GM21515 (cell line): ENCODE measurements around the gene SKA1.
"Not testable (repeated sequence)": the region's sequence is repeated elsewhere in the genome, so short reads cannot be mapped to it uniquely, and the experiment has no call there.

Experiments
- ATAC-seq: cut with Tn5 transposase; IDR thresholded peaks from one replicate; pipeline ENCODE4 v1.9.1; 2021; ENCODE audit not compliant: unreplicated experiment

Gene SKA1

DNA sequence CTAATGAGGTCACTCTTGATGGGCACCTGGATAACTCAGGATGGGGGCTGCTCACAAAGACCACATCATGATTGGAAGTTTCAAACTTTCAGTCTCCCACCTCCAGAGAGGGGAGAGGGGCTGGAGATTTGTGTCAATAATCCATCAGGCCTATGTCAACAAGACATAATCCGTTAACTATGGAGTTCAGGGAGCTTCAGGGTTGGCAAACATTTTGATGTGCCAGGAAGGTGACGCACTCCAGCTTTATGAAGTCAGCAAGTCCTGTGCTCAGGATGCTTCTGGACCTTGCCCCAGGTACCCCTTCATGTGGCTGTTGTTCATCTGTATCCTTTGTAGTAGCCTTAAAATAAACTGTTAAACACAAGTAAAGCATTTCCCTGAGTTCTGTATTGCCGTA, 19.0 kb downstream of the SKA1 start:
- ATAC-seq = no peak

- ATAC-seq = no peak
These were observed 20.2 kb downstream of the SKA1 start for GRCh38 chr18:50395093-50395492.

DNA sequence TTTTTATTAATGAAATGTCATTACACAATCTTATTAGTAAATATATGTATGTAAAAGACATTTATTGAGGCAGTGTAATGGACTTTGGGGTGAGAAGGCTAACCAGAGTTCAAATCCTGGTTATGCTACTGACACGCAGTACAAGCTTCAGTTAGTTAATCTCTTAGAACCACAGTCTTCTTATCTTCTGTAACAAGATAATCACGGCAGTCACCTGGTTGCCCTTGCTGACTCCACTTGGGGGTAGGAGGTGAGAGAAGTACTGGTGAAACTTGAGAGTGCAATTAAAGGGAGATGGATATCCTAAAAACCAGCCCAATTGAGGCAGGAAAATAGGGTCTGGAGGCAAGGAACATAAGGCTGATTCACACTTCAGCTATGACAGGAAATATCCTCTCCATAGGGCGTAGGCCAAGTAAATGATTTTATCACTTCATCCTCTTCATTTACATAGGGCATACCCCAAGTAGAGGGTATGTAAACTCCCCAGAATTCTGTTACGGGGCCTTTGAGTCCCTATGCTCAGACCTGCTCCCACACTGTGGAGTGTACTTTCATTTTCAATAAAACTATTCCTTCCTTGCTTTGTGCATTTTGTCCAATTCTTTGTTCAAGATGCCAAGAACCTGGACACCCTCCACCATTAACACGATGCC, 21.3 kb downstream of the SKA1 start:
- ATAC-seq = no peak

- no peak for ATAC-seq
These were observed 22.2 kb downstream of the SKA1 start for GRCh38 chr18:50397023-50397422.

- ATAC-seq = no peak
These were observed 23.3 kb downstream of the SKA1 start for GRCh38 chr18:50398099-50398498.

GRCh38 chr18:50398947-50399346, 24.1 kb downstream of the SKA1 start:
- ATAC-seq = no peak

GRCh38 chr18:50399582-50399981, 24.7 kb downstream of the SKA1 start:
- no peak for ATAC-seq

- ATAC-seq = not testable (repeated sequence)
These were observed 25.6 kb downstream of the SKA1 start for GRCh38 chr18:50400438-50400837.

DNA sequence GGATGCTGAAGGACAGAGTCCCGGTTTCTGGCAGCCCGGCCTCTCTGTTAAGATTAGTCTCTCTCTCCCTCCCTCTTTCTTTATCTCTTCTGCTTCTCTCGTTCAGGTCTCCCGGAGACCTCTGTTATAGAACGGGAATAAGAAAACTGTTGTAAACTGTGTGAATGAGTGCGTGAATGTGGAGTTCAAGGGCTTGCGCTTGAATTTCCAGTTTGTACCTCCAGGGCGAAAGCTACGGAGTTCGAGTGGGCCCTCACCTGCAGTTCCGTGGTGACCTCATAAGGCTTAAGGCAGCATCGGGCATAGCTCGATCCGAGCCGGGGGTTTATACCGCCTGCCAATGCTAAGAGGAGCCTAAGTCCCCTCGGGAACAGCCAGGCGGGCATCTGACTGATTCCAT, 26.4 kb downstream of the SKA1 start:
- no peak for ATAC-seq

DNA sequence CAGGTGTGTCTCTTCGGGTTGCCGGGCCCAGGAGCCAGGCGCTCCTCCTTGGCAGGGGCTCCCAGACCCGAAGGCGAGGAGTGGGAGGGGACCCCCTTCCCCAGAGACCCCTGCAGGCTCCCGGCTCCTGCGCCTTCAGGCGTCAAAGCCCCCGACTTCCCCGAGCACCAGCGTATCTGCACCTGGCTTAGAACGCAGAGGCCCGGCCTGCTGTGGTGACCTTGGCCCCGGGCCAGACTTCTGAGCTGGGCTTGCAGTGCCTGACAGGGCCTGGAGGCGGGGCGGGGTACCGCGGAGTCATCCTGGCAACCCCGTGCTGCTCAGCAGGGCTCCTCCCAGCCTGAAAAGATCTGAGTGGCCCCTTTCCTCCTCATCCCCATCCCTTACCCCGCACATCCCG, 27.0 kb downstream of the SKA1 start:
- no peak for ATAC-seq

DNA sequence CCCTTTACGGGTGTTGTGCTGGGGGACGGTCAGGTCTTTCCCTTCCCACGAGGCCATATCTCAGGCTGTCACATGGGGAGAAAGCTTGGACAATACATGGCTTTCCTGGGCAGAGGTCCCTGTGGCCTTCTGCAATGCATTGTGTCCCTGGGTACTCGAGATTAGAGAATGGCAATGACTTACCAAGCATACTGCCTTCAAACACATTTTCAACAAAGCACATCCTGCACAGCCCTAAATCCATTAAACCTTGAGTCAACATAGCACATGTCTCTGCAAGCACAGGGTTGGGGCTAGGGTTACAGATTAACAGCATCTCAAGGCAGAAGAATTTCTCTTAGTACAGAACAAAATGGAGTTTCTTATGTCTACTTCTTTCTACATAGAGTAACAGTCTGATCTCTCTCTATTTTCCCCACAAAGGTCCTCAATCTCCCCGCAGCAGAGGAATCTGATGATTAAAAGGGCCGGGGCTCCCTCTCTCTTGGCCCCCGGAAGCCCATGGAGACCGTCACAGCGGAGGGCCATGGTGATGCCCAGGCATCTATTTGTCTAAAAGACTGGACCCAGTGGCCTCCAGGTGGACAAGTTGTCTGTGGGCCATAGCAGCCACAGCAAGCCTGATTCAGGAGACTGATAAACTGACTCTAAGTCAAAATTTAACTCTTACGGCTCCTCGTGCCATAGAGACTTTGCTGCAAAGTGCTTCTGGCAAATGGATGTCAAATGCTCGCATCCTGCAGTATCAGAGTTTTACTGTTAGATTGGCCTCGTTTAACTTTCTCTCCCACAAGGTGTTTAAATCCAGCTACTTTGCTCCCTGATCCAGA, 30.1 kb downstream of the SKA1 start:
- not testable (repeated sequence) for ATAC-seq

DNA sequence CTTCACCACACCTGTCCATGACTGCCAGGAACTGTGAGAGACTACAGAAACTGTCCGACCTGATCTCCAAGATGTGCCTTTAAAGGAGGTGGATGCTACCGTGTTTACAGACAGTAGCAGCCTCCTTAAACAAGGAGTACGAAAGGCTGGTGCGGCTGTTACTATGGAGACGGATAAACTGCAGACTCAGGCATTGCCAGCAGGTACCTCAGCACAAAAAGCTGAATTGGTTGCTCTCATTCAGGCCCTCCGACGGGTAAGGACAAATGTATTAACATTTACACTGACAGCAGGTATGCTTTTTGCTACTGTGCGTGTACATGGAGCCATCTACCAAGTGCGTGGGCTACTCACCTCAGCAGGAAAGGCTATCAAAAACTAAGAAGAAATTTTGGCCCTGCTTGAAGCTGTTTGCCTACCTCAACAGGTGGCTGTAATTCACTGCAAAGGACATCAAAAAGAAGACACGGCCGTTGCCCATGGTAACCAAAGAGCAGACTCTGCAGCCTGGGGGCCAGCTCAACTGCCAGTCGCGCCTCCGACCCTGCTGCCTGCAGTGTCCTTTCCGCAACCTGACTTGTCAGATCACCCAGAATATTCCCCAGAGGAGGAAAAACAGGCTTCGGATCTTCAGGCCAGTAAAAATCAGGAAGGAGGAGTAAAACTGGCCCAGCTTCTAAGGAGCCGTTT, 30.9 kb downstream of the SKA1 start:
- no peak for ATAC-seq

DNA sequence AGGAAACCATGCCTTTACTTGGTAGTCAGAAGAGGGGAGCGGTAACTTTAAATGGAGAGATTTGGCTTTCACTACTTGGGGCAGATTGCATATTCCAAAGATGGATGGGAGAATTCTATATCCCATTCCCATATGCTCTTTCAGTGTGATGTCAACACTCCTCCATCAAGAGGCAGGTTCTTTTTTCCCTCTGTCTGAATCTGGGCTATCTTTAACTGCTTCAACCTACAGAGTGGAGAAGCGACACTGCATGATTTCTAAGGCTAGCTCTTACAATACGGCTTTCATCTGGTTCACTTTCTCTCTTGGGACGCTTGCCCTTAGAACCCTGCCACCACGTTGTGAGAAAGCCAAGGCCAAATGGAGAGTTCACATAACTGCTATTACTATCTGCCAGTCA, 34.4 kb downstream of the SKA1 start:
- ATAC-seq = no peak

DNA sequence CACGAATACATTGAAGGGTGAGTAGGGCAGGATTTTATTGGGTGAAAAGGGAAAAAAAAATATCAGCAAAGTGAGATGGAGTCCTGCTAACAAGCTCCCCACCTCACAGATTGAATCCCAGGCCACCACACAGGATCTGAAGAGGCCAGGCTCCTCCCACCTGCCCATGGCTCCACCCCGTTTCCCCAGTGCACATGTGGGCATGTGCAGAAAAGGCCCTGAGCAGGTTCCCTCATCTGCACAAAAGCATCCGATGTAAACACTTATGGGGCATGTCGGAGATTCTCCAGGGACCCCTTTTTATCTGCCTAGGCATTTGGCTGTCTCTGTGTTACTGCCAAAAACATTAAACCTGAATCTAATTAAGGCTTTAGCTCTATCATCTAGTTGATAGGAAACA, 35.2 kb downstream of the SKA1 start:
- ATAC-seq = no peak

- no peak for ATAC-seq
These were observed 36.0 kb downstream of the SKA1 start for GRCh38 chr18:50410894-50411293.

GRCh38 chr18:50416832-50417231, 42.0 kb downstream of the SKA1 start:
- ATAC-seq = not testable (repeated sequence)

DNA sequence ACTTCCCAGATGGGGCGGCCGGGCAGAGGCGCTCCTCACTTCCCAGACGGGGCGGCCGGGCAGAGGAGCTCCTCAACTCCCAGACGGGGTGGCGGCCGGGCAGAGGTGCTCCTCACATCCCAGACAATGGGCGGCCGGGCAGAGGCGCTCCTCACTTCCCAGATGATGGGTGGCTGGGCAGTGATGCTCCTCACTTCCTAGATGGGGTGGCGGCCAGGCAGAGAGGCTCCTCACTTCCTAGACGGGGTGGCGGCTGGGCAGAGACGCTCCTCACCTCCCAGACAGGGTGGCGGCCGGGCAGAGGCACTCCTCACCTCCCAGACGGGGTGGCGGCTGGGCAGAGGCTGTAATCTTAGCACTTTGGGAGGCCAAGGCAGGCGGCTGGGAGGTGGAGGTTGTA, 42.9 kb downstream of the SKA1 start:
- ATAC-seq = not testable (repeated sequence)

- ATAC-seq = no peak
These were observed 43.8 kb downstream of the SKA1 start for GRCh38 chr18:50418650-50419049.

GRCh38 chr18:50422286-50422898, 47.5 kb downstream of the SKA1 start:
- ATAC-seq = no peak

GRCh38 chr18:50424877-50425690, 50.2 kb downstream of the SKA1 start:
- ATAC-seq = no peak

DNA sequence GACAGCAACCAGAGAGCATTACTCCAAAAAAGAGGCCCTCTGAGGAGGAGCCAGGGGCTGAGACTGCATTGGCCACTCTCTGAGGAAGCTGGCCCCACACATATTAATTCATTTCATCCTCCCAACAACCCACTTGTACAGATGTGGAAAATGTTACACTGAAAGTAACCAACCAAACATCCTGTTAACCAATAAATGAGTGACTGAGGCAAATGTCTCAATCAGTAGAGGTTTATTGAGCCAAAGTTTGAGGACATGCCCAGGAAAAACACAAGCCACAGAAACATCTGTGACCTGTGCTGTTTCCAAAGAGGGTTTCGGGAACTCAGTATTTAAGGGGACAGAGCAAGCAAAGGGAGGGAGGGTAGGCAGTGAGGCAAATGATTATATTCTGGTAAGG, 53.0 kb downstream of the SKA1 start:
- no peak for ATAC-seq
